DMS114 treated with DMSO at 0.1 percent for 48 hours (cell line): ENCODE results near the gene CLCN4.

Experiments
- DNase-seq: peaks from one replicate; lab custom pipeline; 2025; ENCODE audit not compliant: unreplicated experiment; lab: John Stamatoyannopoulos, UW

Gene CLCN4

GRCh38 chrX:10156199-10157031 lies at the start of gene CLCN4:
TSS of gene CLCN4 (plus strand) at chrX:10156975. CDS start at chrX:10185033, 28,058 bp downstream.
- no peak for DNase-seq

GRCh38 chrX:10107483-10107882 lies 49.3 kb upstream of the CLCN4 start:
- no peak for DNase-seq

GRCh38 chrX:10108288-10108687 lies 48.5 kb upstream of the CLCN4 start:
- DNase-seq: no peak

DNA sequence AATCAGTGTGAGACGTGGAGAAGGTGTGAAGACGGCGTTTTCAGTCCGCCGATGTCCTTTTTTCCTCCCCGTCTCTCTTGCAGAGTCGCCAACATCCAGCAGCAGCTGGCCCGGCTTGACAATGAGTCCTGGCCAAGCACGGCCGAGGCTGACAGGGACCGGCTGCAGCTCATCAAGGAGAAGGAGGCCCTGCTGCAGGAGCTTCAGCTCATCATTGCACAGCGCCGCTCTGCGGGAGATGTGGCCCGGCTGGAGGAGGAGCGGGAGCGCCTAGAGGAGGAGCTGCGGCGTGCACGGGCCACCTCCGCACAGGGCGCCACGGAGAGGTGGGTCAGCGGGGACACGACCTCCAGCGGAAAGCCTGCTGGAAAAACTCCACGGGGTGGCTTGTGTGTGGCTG lies 47.1 kb upstream of the CLCN4 start:
- DNase-seq: no peak

GRCh38 chrX:10110316-10110935 lies 46.3 kb upstream of the CLCN4 start:
- no peak for DNase-seq

DNA sequence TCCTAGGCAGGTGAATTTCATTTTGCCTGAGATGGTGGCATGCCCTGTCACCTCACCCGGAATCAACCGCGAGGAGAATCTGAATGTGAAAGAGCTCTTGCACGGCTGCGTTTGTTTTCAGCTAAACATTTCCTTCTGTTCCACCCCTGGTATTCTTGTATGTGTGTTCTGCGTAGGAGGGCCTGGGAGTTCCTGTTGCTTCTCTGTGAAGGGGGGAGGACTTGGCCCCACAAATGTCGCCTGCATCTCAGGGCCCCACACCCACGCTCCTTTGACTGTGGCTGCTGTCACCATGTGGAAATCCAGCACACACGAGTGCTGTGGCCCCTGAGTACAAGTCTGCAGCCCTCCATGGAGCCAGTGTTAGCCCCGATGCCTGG lies 45.8 kb upstream of the CLCN4 start:
- DNase-seq: no peak

DNA sequence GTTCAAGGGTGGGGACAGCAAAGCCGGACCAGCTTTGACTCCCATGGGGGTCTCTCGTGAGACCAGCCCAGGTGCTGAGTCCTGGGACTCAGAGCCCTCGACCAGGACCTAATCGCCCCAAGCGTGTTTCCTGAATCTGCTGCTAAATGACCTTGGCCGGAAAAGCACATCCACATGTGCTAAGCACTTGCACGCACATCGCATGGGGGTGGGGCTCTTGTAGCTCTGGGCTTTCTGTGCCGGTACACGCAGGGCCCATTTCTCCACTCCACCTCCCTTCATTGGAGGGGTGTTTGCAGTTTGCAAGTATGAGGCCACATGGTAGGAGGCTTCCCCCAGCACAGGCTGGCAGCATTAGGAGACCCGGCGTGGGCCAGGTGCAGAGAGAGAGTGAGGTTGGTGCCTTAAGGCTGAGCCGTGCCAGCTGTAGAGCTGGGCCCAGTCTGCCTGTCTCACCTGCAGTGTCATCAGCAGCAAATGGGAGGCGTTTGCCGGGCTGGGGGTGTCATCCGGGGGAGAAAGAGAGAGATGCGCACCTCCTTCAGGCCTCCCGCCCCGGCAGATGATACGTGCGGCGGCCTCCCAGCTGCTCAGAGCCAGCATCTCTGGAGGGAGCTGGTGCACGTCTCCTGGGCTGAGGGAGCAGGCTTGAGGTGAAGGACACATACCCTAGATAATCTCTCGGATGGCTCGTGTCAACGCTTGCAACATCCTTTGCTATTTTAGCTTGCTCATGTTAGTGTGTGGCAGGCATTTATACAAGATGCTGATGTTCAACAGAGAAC lies 45.2 kb upstream of the CLCN4 start:
- no peak for DNase-seq

DNA sequence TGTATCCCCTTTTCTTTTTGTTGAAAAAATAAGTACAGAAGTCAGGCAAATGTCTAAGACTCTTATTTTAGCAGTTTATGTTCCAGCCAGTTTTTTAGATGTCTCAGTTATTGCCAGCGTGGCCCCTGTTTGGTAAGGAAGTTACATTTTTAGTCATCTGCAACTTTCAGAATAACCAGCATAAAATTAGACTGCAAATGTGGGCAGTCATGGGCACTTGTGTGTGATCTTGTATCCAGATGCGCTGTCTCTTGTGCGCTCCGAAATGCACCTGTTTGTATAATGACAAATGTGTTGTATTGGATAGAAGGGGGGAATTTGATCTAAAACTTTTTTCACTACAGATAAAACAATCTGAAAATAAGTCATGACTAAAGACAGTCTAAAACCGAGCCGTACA lies 44.3 kb upstream of the CLCN4 start:
- no peak for DNase-seq

DNA sequence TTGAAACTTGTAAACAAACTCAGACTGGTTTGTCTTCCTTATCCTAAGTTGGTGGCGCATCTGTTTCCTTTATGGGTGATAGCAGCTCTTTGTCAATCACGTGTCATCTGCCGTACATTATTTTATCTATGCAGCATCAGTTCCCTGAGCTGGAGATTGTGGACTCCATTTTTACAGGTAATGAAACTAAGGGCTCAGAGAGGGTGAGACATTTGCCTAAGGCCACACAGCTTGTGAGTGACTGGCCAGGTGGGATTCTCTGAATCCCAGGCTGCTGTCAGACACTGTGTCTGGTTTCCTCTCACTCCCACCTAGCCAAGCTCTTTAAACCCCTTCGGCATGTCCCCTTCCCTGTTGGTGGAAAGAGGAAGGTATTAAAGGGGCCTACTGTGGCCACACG lies 41.7 kb upstream of the CLCN4 start:
- DNase-seq: no peak

GRCh38 chrX:10117301-10117700 lies 39.5 kb upstream of the CLCN4 start:
- DNase-seq: no peak

- no peak for DNase-seq
These were observed 38.9 kb upstream of the CLCN4 start for GRCh38 chrX:10117864-10118377.

GRCh38 chrX:10118530-10118929 lies 38.2 kb upstream of the CLCN4 start:
- no peak for DNase-seq

DNA sequence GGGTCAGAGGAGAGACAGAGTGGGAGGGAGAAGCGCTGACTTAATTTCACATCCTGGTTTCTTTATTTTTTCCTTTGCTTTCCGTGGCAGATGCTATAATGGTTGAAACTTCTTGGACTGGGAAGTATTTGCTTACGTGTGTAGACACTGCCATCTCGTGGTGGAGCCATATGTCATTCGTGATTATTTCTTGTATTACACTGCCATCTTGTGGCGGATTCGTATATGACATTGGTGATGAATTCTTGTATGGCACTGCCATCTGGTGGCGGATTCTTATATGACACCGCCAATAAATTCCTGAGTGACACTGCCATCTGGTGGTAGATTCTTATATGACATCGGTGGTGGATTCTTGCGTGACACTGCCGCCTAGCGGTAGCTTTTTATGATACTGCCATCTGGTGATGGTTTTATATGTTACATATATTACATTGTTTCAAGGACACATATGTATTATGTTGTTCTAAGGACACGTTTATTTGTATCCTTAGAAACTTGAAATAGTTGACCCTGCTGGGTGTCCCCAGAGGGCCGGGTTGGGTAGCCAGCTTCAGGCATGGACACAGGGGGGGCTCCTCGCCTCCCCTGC lies 37.3 kb upstream of the CLCN4 start:
- peak; percentile 63 for DNase-seq

GRCh38 chrX:10120331-10120730 lies 36.4 kb upstream of the CLCN4 start:
- DNase-seq: no peak

DNA sequence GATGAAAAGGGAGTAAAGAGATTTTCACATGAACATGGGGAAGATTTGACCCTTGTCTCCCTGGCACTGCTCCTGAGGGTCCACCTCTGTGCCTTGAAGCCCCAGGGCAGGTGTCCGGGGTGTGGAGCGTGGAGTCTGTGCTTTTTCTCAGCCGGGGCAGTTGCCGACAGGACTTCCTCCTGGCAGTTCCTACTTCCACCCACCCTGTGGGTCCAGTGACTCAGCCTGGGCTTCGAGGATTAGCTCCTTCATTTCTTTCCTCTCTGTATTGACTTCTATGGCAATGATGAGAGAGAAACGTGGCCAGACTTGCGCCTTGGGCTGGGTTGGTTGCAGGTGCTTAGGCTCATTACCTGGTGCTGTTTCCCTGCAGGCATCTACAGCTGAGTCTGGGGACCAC lies 35.9 kb upstream of the CLCN4 start:
- no peak for DNase-seq

DNA sequence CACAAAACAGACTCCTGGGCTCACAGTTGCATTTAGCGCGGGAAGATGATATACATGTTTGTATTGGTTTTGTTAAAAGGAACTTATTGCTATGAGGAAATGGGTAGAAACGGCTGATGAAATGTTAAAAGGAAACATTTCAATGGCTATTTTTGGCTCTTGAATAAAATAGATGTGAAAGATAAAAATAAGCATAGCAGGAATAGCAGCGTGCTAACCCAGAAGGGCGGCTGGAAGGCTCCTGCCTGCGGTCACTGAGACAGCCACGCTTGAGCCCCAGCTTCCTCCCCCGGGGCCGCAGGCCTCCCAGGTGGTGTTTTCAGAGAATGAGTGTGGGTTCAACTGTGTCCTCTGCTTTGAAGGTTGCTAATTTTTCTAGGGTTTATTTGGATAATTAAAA lies 35.0 kb upstream of the CLCN4 start:
- no peak for DNase-seq

DNA sequence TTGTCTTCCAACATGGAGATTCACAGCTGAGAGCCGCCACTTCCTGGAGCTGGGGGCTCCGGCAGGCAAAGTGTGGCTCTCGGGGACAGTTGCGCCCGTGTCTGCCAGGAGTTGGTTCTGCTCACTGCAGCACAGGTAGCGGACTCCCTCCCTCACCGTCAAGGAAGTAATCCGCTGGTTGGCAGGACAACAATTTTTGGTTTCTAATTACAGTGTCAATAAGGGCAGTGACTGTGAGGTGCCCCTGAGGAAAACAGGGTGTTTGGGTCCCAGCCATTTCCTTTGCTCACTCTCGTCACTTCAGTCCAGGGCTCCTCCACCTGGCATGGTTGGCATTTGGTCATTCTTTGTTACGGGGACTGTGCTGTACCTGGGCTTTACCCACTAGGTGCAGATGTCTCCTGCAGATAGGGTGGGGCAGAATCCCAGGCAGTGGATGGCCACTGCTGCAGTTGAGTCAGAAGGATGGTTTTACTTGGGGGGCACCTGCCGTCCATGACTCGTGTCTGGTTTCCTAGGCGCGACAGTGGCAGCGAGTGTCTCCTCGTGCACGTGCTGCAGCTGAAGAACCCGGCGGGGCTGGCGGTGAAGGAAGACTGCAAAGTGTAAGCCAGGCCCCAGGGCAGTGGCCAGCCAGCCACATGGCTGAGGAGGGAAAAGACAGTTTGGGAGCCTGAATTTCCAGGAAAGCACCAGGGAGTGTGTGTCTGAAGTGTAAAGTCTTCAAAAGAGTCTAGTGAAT lies 32.1 kb upstream of the CLCN4 start:
- no peak for DNase-seq

GRCh38 chrX:10125248-10125615 lies 31.5 kb upstream of the CLCN4 start:
- no peak for DNase-seq

DNA sequence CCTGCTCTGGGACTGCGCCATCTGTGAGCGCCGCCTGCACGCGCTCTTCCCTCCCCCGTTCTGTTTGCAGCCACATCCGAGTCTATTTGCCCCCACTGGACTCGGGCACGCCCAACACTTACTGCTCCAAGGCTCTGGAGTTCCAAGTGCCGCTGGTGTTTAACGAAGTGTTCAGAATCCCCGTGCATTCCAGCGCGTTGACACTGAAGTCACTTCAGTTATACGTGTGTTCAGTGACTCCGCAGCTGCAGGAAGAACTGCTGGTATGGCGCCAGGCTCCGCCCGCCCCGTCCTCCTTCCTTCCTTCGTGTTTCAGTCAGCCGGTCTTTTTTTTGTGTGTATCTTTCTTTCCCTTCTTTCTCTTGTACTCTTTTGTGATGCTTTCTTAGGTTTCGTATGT lies 30.7 kb upstream of the CLCN4 start:
- DNase-seq: no peak

DNA sequence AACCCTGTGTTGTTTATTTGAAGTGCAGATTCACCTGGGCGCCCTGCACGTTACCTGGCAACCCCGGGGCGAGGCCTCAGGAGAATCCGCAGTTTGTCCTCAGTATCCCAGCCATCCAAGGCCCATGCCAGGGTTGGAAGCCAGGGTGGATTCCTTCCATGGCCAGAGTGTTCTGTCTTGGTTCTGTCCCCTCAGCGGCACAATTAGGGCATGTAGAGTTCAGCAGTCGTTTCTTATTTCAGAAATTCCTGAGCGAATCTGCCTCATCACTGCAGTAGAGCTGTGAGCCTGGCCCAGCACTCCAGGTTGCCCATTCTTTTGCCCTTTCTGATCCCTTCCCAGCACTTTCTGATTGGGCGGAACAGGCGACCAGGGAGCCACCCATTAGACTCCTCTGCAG lies 29.9 kb upstream of the CLCN4 start:
- no peak for DNase-seq

- no peak for DNase-seq
These were observed 28.4 kb upstream of the CLCN4 start for GRCh38 chrX:10128386-10128785.
